Hematopoietic multipotent progenitor cell treated with erythropoietin and hydrocortisone succinate and interleukin-3 and kit ligand, for 4 days (in vitro differentiated cells): ENCODE measurements around the gene KIF9.
"Not testable (repeated sequence)": the region's sequence is repeated elsewhere in the genome, so short reads cannot be mapped to it uniquely, and the experiment has no call there.

Experiments used
- DNase-seq: peaks from one replicate; pipeline ENCODE4 v3.0.0-alpha.2; 2015

KIF9 gene

DNA sequence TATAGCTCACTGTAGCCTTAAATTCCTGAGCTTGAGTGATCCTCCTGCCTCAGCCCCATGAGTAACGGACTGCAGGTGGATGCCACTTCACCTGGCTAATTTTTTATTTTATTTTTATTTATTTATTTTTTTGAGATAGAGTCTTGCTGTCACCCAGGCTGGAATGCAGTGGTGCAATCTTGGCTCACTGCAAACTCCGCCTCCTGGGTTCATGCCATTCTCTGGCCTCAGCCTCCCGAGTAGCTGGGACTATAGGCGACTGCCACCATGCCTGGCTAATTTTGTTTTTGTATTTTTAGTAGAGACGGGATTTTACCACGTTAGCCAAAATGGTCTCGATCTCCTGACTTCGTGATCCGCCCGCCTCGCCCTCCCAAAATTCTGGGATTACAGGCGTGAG, 102.6 kb downstream of the KIF9 start:
- DNase-seq = not testable (repeated sequence)
